ENCODE results near the gene ZIC2.

The ZIC2 gene

DNA sequence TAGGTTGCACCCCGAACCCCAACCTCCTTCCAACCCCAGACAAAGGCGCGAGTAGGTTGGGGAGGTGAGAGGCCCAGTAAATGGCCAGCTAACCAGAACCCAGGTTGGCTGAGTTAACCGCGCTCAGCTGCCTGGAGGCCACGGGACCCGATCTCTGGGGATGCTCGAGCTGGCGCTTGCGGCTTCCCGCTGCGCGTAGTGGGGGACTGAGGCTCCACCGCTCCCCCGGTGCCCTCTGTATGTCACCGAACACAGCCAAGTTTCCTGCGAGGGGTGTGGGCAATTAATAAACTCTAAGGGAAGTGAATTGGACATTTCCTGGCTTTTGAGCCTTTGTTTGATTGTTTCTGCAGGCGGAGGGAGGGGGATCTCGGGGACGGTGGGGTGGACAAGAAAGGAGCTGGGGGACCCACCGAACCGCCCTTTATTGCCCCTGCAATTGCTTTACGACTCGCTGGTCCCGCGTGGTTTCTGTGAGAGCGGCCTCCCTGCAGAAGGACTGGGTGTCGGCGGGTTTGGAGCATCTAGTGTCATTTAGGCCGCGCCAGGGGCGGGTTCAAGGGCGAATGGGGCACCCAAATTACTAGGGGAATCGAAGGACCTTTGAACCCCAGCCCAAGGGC lies 6.5 kb upstream of the ZIC2 start:
- no peak for DNase-seq

DNA sequence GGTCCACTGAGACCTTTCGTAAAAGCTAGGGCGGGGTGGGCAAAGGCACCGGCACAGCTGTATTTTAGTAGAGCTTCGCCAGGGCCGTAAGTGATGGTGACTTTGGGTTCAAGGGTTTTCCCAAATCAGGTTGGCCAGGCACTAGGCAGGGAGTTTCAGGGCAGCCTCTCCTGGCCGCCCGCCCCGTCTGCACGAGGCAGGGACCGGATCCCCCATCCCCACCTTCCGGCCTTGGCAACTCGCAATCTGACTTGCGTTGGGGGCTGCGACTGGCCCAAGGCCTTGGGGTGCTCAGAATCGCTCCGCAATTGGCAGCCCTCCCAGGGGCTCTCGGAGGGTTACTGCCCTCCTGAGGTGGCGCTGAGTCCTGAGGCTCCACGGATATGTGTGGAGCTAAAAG lies 6.0 kb upstream of the ZIC2 start:
- DNase-seq = no peak

- no peak for DNase-seq
These were observed 5.0 kb upstream of the ZIC2 start for GRCh38 chr13:99976575-99976974.

DNA sequence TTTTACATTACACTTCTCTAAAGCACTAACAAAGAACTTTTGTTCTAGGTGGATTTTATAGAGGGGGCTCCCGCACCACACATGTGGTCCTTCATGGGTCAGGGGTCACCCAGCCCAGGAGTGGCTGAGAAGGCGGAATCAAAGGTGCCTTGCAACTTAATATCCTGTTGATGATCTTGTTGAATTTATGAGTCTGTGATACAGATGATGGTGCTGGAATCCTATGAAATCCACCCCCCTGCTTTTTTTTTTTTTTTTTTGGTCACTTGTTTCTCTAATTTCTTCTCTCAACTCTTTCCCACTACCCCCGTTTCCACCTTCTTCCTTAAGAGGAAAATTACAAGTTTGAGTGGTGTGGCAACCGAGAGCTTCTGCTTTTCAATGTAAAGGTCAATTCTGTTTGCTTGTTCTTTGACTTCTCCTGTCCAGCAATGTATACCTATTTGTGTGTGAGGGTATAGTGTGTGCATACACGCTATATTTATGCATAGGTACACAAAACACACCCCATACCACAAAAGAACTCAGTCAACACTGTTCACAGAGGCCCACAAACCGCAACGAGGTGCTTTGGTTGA lies 4.2 kb upstream of the ZIC2 start:
- no peak for DNase-seq

DNA sequence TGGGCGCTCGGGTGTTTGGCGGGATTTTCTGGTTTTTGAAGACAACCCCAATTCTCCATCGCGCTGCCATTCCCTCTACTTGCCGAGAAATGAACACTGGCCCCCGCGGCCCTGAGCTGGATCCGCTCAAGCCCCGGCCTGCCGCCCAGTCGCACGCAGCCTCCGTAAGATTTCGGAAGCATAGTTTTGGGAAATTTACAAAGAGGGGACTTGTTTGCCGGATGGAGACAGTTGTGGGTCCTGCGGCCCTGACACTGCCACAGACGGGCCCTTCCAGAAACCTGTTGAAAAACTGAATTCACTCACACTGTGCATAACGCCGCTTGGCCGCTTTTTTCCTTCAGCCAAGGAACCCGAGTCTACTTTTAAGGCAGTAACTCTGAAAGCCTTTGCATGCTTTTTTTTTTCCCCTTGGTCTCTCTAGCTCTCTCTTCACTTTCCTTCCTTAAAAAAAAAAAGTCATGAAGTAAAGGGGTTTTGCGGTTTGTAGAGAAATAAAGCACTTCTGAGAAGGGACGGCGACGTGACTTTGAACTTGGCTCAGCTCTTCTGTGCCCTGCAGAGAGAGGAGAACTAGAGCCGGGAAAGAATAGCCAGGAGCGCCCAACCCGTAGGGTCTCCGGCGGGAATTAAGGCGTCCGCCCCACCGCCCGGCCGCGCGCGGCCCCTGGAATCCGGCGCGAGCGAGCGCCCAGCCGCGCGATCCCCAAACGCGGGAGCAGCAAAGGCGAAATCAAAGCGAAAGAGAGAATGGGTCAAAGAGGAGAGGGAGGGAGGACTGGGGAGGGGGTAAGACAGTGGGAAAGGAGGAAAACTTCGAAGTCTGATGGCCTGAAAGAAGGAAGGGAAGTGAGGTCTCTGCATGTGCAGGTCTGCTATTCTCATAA lies 3.4 kb upstream of the ZIC2 start:
- DNase-seq = no peak

DNA sequence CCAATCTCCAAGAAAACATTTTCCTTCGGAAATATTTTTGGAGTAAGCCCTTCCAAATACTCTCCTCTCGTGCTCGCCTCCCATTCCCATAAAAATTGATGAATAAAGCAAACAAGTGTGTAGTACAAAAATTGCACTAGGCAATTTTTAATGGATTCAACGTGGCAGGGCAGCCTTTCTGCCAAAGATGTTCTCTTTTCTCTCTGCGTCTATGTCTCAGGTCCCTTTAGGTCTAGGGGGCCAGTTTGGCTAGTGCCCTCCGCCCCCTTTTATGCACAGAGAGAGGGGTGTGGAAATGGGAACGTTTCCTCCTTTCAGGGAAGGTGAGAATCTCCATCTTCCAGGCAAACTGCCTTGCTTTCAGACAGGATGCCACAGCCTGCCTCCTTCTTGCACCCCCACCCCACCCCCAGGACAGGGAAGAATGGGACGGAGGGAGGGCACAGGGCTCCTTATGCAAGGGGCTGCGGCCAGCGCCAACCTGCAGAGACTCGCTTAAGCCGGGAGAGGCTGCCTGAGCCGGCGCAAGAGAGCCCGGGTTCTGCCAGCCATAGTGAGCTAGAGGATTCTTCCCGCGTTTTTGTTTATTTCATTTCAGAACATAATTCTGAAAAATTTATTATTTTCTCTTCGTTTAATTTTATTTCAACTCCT lies 2.7 kb upstream of the ZIC2 start:
- no peak for DNase-seq

GRCh38 chr13:99979453-99980200 lies 2.0 kb upstream of the ZIC2 start:
- DNase-seq = no peak

DNA sequence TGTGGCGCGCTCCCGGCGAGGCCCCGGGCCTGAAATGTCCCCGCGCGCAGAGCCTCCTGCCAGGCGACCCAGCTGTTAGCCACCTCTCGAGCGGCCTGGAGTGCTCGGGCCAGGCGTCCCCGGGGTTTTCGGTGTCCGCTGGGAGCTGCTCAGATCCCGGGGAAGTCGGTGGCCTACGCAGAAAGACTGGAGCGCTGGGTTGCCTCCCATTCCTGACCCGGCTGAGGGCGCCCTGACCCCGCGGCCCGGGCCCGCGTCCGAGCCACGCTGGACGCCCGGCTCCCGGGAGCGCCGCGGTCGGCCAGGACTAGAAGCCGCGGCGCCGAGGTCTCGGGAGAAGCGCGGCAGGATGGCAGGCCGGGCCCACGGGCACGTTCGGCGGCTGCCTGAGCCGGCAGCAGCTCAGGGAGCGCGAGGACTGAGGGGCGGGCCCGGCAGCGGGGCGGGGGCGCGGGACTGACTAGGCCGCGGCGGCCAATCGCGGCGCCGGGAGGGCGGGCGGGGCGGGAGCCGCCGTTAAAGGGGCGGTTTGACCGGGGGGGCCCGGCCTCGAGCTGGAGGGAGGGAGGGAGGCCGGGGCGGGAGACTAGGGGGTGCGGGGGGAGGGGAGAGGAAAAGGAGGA lies 1.3 kb upstream of the ZIC2 start:
- DNase-seq = no peak

- DNase-seq = no peak
These were observed 505 bp upstream of the ZIC2 start for GRCh38 chr13:99980824-99981734.

DNA sequence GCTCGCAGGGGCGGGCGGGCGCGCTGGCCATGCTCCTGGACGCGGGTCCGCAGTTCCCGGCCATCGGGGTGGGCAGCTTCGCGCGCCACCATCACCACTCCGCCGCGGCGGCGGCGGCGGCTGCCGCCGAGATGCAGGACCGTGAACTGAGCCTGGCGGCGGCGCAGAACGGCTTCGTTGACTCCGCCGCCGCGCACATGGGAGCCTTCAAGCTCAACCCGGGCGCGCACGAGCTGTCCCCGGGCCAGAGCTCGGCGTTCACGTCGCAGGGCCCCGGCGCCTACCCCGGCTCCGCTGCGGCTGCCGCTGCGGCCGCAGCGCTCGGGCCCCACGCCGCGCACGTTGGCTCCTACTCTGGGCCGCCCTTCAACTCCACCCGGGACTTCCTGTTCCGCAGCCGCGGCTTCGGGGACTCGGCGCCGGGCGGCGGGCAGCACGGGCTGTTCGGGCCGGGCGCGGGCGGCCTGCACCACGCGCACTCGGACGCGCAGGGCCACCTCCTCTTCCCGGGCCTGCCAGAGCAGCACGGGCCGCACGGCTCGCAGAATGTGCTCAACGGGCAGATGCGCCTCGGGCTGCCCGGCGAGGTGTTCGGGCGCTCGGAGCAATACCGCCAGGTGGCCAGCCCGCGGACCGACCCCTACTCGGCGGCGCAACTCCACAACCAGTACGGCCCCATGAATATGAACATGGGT lies 599 bp downstream of the ZIC2 start:
- DNase-seq = no peak

DNA sequence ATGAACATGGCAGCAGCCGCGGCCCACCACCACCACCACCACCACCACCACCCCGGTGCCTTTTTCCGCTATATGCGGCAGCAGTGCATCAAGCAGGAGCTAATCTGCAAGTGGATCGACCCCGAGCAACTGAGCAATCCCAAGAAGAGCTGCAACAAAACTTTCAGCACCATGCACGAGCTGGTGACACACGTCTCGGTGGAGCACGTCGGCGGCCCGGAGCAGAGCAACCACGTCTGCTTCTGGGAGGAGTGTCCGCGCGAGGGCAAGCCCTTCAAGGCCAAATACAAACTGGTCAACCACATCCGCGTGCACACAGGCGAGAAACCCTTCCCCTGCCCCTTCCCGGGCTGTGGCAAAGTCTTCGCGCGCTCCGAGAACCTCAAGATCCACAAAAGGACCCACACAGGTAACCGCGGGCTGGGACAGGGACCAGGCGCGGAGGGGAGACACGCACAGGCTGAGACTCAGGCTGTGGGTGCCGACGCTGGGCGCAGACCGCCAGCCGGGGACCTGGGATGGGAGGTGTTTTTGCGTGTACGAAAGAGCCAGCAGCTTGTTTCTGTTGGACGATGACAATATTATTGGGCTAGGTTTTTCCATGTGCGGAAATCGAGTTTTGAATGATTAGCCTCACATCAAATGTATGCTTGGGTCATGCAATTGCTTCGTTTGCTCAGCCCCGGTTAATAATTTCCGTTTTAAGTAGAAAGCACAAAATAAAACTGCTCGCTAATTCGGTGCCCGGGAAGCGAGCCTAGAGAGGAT lies 1.3 kb downstream of the ZIC2 start:
- DNase-seq = no peak

DNA sequence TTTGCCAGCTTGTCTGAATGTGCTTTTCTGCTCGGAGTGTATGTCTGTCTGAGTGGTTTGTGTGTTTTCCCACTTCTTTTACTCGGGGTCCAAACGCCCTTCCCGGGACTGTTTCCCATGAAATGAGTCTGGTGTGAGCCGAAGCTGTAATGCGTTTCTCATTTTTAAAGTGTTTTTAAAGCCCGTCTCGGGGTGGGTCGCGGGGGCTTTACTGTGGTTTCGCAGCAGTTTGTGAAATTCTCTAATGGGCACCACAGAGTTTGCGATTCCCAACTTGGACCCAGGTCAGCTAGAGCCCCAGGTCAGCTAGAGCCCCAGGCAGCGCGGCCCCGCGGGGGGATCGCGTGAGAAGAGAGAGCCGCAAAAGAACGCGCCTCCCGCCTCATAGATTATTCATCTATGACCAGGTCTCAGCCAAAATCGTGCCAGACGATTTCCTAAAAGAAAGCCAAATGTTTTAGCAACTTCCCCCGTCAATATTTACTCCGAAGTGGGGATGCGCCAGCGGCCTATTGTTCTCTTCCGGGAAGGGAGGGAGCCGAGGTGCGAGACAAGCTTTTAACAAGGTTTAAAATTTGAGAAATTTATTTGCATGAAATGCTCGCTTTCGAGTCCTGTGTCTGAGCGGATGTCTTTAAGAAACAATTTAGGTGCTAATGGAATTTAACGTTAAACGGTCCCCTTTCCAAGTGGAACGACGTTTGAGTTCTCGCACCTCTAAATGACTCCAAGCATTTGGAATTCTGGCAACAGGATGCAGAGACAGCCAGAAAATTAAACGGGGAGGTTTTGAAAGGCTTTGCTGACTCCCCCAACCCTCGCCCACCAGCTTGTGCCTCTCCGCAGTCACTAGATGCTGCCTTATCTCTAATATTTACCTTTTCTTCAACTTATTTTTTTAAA lies 2.2 kb downstream of the ZIC2 start:
- DNase-seq = no peak

DNA sequence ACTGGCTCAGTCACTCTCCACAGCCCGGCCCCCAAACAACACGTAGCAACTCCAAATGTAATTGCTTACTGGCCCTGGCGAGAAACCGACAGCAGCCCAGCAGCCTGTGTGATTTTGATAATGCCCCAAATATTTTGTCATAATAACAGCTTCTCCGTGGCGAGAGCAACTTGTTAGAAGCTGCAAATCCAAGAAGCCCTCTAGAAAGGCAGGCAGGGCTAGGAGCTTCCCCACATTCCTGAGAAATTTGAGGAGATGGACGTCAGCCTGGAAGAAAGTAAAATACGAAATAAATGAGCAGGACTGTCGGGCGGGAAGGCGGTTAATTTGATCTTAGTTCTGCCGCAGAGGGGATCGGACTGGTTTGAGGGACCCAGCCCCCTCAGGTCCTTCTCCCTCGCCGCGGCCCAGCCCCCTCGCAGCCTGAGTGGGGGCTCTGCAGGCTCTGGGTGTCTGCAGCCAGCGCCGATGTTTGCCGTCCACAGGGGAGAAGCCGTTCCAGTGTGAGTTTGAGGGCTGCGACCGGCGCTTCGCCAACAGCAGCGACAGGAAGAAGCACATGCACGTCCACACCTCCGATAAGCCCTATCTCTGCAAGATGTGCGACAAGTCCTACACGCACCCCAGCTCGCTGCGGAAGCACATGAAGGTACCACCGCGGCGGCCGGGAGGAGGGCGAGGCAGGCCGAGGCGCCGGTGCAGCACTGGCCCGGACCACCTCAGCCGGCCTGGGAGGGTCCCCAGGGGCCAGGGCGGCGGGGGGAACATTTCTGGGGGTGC lies 3.1 kb downstream of the ZIC2 start:
- no peak for DNase-seq

- DNase-seq = no peak
These were observed 3.8 kb downstream of the ZIC2 start for GRCh38 chr13:99985241-99985874.

DNA sequence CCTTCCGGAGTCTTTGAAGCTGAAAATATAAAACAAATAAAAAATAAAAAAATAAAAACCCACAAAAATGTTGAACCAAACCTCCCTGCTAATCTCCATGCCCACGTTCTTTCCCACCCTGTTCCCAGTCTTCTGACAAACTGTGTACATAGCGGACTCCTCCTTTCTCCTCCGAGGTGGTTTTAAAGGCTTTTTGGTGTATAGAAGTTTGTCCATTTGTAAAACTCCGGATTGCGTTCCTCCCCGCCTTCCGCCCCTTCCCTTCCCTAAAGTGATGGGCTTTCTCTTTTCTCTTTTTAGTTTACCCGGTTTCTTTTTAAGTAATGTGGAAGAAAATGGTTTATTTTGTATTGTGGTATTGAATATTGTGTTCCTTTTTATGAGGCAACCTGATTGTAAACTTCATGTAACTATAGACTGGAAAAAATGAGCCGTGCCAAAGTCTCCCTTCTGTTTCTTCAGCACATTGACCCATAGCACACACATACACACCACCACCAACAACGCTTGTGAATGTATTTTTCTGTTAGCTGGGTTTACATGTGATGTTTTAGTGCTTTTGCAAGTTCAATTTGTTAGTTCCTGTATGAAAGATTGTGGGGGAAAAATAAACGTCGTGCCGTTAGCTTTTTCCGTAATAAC lies 4.4 kb downstream of the ZIC2 start:
- DNase-seq = no peak

DNA sequence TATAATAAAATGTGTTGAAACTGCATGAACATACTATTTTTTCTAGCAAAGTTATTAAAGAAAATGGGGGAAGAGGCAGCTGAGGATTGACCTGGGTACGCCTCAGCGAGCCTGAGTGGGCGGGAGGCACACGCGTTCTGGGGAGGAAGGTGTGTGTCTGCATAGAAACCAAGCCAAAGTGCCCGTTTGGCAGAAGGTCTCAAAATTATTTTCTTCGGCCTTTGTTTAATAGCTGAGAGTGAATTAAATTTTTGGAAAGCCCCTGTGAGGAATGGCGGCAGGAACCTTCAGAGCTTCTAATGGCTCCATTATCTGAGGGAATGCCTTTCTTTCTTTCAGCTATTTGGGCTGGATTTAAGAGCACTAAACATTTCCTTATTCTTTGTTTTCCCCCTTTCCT lies 5.2 kb downstream of the ZIC2 start:
- DNase-seq = no peak
